A172 (cell line): ENCODE data around the gene RRP1B. TPM values are rescaled to one million over a fixed set of nuclear protein-coding genes. Genes with fewer than 3 reads are reported as not detected.
A peak's percentile ranks its signal among the peaks of the same experiment; 100 is the strongest.
"Not testable (repeated sequence)": the region's sequence is repeated elsewhere in the genome, so short reads cannot be mapped to it uniquely, and the experiment has no call there.

Experiments
- DNase-seq: peaks from one replicate; pipeline ENCODE4 v3.0.0-alpha.2; 2015; ENCODE audit warnings: low spot score
- total RNA-seq: library from RNA; depleted of rRNA; stranded (reverse); fragments of >200 nt; shearing (Covaris generic); gene quantifications from 2 replicates; pipeline ENCODE4 v1.2.3, GENCODE V29; 2014

The RRP1B gene
- total RNA-seq, 1 experiment from 2014 or later, result 70.9 TPM

DNA sequence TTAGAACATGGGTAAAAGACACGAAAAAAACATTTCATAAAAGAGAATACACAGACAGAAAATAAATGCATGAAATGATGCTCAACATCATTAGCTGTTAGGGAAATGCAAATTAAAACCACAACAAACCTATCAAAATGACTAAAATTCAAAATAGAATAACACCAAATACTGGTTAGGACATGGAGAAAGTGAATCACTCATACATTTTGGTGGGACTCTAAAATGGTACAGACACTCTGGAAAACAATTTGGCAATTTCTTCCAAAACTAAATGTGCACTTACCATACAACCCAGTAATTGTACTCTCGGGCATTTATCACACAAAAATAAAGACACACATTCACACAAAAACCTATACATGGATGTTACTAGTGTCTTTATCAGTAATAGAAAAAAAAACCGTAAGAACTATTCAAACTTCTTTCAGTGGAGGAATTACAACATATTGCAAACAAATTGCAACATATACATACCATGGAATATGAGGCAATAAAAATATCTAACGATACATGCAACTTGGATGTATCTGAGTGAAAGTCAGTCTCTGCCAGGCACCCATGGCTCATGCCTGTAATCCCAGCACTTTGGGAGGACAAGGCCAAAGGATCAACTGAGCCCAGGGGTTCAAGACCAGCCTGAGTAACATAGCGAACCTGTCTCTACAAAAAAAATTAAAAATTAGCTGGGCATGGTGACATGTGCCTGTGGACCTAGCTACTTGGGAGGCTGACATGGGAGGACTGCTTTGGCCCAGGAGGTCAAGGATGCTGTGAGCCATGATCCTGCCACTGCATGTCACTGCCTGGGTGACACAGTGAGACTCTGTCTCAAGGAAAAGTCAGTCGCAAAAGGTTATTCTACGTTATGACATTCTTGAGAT, 19.6 kb upstream of the RRP1B start:
- no peak for DNase-seq

DNA sequence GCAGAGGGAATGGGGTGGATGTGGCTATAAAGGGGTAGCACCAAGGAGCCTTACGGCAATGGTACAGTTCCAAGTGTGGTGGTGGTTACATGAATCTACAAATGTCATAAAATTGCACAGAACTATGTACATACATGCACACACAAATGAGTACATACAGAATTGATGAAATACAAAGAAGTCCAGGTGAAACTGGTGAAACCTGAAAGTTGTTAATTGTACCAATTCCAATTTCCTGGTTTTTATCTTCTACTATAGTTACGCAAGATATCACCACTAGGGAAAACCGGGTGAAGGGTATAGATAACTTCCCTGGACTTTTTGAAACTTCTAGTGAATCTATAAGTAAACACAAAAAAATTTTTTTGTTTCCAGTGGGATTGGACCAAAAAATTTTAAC, 19.0 kb upstream of the RRP1B start:
- DNase-seq, result no peak

DNA sequence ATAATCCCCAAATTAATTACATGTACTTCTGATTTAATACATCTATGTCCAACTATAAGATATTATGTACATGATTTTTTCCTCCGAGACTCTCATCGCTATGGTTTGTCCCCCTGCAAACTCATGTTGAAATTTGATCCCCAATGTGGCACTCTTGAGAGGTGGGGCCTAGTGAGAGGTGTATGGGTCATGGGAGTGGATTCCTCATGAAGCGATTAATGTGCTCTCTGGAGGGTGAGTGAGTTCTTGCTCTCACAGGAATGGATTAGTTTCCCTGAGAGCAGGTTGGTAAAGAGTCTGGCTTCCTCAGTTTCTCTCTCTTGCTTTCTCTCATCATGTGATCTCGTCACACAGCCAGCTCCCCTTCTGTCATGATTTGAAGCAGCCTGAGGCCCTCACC, 16.2 kb upstream of the RRP1B start:
- no peak for DNase-seq

DNA sequence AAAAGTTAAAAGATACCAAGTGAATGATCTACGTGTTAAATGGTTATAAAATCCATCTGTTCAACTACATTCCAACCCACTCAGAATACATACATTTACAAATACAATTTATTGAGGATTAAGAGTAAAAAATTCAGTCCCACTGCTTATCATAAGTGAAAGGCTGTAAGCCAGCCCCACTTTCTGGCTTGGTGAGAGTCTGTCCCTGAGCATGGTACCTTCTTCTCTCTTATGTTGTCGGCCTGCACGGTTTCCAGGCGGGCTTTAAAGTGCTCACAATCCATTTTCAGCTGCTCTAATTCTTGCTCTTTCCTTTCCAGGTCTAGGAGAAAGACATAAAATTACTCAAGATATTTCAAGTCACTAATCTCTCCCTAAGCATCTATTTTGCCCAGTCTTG, 15.3 kb upstream of the RRP1B start:
- DNase-seq, result no peak

DNA sequence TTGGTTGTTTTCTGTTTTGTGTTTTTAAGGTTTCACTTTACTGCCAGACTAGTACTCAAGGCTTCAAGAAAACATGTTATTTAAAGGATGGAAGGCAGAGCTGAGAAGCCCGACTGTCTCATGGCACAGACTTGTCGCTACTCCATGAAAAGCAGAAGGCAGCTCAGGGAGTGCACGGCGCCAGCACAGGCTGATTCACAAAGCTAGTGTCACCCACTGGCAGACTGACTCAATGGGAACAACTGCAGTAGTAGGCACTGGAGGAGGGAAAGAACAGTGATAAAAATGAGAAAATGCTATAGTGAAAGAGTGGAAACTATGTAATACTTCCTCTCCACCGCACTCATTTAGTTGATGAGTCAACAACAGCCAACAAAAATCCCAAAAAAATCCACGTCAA, 14.8 kb upstream of the RRP1B start:
- peak; percentile 91 for DNase-seq

DNA sequence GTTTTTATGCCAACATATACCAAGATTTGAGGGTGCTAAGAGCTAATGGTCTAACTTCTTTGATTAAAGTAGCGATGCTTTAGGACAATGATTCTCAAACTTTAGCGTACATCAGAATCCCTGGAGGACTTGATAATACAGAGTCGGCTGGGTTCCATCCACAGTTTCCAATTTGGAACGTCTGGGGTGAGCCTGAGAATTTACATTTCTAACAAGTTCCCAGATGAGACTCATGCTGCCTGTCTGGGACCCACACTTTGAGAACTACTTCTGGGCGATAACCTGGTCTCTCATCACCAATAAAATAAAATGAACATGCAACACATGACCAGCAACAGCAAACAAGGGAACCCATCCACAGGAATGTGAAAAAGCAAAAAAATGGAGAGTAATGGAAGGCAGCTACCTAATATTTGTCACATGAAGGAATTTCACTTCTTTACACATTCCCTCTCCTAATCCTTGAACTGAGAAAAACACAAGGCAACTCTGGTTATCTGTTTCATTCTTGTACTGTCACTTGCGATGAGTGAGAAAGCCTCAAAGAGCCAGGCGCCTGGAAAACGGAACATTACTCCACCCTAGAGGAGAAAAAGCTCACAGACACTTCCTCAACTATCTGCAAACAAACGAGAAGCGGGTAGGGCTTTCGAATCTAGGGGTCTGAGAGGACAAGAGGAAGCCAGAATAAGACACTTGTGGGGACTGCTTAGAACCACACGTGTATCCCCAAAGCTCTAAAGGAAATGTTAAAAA, 14.0 kb upstream of the RRP1B start:
- DNase-seq, result peak; percentile 95

DNA sequence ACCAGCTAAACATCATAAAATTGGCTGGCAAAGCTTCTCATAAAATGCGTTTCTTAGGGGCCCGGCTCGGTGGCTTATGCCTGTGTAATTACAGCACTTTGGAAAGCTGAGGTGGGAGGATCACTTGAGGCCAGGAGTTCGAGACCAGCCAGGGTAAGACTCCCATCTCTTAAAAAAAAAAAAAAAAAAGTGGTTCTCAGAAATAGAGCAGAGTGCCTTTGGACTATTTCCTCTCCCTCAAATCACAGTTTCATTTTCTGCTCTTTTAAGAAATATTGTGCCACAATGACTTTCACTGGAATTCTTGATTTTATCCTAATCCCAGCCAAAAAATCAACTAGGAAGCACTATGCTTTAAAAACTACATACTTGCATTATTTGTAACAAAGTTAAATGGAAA, 13.4 kb upstream of the RRP1B start:
- DNase-seq, result no peak

DNA sequence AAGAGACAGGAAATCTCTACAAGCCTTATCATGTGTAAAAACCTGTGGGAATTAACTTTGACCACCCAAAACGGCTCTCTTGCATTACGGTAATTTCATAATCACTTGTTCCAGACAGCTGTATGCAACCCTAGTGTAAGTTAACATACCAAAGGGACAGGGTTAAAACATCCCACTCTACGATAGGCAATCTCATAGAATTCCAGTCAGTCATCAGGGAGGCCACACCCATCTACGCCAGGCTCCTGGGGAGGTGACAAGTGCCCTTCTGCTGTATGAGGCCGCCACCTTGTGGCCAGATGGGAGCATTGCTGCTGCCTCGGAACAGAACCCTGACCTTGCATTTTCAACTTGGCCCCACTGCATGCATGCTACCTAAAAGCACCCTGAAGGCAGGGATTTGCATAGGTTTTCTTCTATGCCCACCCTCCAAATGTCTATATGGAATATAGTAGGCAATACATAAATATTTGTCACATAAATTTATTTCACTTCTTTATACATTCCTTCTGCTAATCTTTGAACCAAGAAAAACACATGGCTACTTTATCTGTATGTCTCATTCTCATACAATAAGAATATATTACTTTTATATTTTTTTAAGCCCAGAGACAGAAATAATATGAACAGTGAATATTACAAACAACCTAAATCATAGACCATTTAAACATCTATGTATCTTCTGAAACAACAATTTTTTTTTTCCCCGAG, 12.7 kb upstream of the RRP1B start:
- peak; percentile 96 for DNase-seq

DNA sequence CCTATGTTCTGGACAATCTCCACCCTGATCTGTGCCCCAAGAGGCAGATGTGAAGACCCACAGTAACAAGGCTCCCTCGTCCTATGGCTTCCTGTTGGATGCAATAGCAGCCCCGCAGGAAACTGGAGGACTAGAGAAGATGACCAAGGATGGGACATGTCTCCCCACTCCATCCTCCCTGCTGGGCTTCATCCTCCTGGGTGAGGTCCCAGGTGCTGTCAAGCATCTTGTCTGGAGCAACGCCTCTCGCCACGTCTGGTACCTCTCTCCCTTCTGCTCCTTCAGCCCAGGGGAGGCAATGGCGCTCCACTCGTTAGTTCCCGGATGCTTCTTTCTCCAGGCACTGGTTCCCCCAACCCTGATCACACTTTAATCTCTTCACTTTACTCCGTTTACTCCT, 11.2 kb upstream of the RRP1B start:
- no peak for DNase-seq

DNA sequence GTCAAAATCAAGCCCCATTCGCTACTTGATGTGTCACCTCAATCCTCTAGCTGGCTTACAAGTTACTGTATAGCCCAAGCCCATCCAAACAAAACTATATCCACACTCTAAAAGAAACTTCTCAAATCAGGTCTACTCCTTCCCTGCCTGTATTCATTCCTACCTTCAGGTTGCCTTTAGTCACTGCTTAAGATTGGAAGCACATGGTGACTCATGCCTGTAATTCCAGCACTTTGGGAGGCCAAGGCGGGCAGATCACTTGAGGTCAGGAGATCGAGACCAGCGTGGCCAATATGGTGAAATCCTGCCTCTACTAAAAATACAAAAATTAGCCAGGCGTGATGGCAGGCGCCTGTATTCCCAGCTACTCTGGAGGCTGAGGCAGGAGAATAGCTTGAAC, 7.4 kb upstream of the RRP1B start:
- DNase-seq, result not testable (repeated sequence)

DNA sequence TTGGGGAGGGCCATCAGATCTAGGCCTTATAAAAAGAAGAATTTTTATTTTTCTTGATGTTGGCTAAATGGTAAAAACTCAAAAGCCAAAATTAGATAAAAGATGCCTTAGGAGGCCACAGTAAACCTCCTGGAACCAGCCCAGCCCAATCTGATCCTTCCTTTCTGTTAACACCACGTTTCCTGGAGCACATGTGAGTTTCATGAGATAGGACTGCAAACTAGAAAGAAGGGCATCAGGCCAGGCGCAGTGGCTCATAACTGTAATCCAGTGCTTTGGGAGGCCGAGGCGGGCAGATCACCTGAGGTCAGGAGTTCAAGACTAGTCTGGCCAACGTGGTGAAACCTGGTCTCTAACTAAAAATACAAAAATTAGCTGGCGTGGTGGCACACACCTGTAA, 6.7 kb upstream of the RRP1B start:
- no peak for DNase-seq

DNA sequence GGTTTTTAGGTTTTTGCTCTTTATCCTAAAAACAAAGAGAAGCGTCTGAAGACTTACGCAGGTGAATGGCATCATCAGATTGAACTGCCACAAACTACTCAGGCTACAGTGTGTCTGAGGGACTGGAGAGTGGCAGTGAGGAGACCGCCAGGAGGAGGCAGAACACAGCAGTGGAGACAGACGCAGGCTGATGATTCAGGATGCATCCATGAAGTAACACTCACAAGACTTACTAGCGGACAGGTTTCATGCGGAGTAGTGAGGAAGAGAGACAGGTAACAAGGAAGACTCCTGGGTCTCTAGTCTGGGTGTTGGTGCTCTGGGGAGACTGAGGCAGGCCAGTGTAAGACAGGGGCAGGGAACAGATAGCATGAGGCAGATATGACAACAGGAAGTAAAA, 5.7 kb upstream of the RRP1B start:
- DNase-seq, result no peak

DNA sequence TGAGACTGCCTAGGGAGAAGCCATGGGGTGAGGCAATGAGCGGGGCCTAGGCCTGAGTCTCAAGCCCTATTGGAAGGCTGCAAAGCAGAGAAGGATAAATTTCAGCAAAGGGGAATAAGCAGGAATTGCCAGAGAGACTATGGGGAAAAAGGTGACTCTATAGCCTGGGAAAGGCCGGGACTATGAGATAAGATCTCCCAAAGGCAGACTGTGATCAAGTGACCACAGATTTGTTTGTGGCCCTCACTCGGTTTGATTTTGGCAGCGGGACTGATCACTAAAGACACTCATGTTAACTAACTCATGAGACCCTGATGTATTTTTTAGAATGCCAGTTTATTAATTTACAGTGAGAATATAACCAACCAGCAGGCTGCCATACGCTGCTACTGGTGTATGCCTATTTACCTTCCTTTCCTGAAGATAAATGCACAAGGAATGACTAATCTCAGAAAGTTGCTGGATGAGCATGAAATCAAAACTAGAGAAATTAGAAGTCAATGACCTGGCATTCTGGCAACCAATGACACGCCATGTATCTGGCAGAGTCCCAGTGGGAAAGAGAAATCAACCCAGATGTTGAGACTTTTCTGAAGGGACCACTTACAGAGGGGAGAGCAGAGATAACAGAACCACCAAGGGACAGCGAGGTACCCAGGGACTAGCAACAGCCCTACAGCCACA, 4.4 kb upstream of the RRP1B start:
- peak; percentile 60 for DNase-seq

DNA sequence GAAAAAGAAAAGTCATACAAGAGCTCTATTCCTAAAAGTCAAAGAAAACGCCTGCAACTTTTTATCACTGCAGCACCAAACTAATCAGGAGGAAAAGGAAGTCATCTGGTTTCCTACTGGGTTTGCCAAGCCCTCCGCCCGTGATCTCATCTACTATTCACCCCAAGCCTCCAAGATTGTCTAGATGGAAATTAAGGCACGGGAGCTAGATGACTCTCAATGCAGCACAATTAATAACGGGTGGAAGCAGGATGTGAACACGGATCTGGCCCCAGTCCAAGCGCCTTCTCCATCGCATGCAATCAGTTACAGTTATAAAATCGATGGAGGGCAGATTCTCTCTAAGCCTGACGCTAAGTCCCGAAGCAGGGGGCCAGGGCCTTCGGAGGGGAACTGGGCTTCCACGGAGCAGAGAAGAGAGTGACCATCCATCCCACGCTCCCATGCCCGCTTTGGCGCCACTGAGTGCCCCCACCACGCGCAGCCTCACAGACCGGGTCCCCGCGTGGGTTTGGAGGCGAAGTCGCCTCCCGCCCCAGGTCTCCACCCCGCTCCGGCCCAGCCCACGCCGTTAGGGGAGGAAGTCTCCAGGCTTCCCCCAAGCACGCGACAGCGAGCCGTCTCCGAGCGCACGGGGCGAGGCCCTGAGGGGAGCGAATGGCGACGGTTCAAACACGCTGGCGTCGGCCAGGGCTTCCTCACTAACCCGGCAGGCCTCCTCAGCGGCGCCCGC, 1.8 kb upstream of the RRP1B start:
- no peak for DNase-seq

DNA sequence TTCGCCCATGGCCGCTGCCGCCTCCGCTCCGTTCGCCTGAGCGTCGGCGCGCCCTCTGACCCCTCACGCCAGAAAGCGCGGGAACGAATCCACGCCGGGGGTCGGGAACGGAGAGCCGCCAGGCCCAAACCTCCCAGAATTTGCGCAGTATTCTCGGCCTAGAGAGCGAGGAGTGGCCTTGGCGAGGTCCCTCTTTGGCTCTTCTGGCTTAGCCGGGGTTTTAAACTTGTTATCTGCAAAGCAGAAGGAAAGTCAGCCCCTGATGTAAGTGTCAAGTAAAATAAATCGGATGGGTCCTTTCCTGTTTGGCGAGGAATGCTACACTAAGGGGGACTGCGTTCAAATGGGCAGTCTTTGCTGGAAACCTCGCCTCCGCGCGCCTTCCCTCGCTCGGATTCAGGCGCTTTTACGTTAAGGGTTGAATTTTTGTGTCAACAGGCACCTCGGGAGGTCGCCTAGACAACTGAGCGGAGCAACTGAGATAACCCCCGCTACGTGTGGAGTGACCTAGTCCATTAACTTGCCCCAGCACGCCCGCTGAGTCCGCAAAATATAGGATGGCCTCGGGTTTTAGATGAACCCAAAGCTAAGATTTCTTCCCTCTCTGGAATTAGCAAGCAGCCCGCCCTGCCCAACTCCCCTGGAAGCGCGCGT, 1.1 kb upstream of the RRP1B start:
- no peak for DNase-seq

DNA sequence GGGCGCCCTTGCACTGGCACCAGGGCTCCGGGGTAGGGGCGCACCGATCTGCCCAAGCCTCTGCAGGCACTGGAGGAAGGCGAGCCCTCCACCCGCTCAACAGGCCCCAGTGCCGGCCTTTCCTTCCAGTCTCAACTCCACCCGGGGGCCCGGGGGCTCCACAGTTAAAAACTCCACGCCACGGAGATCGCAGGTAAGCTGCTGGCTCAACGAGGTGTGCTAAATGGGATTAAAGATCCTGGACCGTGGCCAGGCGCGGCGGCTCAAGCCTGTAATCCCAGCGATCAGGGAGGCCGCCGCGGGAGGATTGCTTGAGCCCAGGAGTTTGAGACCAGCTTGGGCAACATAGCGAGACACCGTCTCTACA, 608 bp upstream of the RRP1B start:
- DNase-seq, result no peak

DNA sequence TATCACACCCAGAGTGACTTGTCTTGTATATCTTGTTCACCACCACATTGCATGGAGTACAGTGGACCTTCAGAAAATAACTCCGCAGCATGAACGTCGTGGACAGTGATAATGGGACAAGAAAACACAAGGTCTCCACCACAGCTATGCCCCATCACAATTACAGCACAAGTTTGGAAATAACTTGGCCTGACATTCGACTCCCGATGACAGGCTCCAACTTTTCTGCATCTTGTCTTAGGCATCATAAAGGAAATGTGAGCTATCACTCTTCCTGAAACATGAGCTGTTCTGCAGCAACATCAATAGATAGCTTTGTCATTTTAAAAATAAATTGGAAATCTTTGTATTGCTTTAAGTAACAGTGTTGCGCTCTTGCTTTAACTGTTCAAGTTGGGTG, 2.9 kb downstream of the RRP1B start:
- DNase-seq, result no peak

DNA sequence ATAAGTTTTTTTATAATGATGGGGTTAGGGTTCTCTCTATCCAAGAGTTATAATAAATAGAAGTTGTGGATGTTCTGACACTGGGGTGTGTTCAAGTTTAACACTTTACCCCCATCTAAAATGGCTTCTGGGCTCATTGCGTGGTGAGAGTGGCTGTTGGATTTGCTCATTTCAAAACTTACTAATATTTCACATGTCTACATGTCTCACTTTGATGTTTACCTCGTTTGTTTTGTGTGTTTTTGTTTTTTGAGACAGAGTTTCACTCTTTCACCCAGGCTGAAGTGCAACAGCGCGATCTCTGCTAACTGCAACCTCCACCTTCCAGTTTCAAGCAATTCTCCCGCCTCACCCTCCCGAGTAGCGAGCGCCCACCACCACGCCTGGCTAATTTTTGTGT, 3.7 kb downstream of the RRP1B start:
- no peak for DNase-seq

DNA sequence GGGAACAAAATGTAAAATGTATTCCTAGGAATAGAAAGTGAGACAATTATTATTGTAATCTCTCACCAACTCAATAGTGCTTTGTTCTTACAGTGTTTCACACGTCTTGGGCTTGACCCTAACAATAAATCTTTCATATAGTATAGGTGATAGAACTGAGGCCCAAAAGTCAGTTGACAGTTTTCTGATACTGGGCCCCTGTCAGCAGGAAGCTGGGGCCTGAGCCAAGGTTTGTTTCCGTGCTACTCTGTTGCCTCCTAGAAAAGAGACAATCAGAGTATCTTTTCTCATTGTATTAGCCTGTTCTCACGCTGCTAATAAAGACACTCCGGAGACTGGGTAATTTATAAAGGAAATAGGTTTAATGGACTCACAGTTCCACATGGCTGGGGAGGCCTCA, 5.0 kb downstream of the RRP1B start:
- no peak for DNase-seq

DNA sequence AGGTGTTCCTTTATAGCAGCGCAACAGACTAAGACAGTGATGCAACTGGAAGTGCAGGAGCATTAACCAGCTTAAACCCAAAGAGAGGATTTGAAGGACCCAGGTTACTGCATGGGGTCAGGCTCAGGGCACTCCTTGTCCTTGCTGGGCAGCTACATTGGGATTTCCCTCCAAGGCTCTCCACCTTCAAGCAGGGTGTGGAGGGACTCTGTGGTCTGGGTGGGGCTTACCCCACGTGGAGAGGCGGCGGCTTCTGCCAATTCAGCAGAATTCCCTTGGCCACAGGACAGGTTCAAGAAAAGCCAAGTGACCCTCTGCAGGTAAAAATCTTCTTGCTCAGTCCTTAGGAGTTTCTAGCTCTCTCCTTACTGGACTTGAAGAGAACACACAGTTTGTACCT, 6.5 kb downstream of the RRP1B start:
- DNase-seq, result no peak
